Measurements from ENCODE around the gene SLC29A3.
A peak's percentile ranks its signal among the peaks of the same experiment; 100 is the strongest.

The SLC29A3 gene

DNA sequence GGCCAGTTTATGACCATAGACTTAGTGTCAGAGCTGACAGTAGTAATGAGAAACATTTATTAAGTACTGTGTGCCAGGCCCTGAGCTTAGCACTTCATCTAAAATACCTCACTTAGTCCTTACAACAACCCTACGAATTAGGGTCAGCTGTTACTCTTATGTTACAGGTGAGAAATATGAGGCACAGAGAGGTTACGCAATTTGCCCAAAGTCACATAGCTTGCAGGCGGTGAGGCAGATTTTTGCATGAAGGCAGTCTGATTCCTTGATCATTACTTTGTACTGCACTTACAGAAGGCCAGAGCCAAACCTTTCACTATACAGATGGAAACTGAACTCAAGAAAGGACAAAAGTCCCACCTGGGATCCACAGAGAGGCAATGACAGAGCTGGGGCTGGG, 87.8 kb downstream of the SLC29A3 start:
- TF ChIP-seq CEBPB (IDR thresholded peaks at IDR 0.05): peak; percentile 95
- TF ChIP-seq ZBTB7A (IDR thresholded peaks at IDR 0.05; ENCODE audit: low read depth): no peak

DNA sequence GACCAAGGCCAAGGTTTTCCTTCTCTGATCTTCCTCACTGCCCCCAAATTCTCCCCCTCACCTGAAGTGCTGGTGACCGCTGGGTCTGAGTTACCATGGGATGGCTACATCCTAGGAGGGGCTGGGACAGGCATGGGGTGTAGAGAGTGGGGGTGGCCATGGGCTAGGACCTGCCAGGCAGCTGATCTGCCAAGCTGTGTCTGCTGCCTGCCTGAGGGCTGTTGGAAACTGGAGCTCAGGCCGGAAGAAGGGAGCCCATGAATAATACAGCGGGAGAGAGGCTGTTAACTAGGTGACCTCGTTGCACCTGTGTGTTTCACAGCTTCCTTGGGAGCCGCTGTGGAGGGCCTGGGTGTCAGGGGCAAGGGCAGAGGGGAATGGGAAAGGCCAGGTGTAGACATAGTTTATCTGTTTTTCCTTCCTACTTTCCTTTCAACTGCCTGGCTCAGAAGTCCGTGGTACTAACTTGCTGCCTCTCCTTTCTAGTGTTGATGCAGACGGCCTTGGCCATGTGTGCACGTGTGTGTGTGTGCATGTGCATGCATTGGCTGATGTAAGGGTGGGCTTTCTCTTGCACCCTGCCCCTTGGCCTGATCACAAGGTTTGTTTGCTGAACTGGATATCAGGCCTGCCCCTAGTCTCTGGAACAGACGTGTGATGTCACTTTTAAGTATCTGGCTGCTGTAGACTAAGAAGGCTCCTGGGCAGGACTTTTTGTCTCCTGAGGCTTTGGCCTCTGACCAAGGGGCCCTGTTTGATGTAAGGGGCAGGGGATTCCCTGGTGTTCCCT, 89.6 kb downstream of the SLC29A3 start:
- TF ChIP-seq TAF1 (IDR thresholded peaks at IDR 0.05; ENCODE audit: low read depth) (no peak), RAD21 (IDR thresholded peaks at IDR 0.05; ENCODE audit: low read depth) (no peak), EGR1 (IDR thresholded peaks at IDR 0.05) (no peak), ZBTB7A (IDR thresholded peaks at IDR 0.05; ENCODE audit: low read depth) (no peak)

DNA sequence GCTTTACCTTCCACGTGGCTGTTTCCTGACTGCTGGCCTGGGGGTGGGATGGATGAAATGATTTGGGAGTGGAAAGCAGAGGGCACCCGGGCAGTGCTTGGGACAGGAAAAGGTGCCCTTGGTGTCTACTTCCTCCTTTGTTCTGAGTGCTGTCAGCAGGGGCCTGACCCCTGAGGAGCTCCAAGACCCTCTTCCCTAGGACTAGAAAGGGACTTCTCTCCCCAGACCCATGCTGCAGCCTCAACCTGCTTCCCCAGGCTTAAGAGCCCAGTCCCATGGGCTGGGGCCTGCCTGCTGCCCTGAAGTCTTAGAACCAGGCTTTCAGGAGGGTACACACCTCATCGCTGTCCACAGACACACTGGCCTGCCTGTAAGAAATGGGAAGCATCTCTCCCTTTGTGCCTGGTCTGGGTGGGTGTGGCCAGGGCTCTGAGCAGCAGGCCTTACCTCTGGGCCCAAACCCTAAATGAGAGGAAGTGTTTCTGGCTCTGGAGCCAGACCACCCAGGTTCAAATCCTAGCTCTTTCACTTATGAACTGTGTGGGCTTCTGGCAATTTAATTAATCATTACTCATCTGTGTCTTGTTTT, 90.6 kb downstream of the SLC29A3 start:
- TF ChIP-seq RAD21 (IDR thresholded peaks at IDR 0.05; ENCODE audit: low read depth) (no peak), FOXM1 (IDR thresholded peaks at IDR 0.05; ENCODE audit: borderline replicate concordance, low read depth) (no peak), ZBTB7A (IDR thresholded peaks at IDR 0.05; ENCODE audit: low read depth) (no peak), TCF12 (IDR thresholded peaks at IDR 0.05; ENCODE audit: low read depth) (no peak), EGR1 (IDR thresholded peaks at IDR 0.05) (no peak), YY1 (IDR thresholded peaks at IDR 0.05; ENCODE audit: low read depth) (no peak), TAF1 (IDR thresholded peaks at IDR 0.05; ENCODE audit: low read depth) (no peak), TEAD4 (IDR thresholded peaks at IDR 0.05) (no peak)
- TF ChIP-seq, protein P1, sequence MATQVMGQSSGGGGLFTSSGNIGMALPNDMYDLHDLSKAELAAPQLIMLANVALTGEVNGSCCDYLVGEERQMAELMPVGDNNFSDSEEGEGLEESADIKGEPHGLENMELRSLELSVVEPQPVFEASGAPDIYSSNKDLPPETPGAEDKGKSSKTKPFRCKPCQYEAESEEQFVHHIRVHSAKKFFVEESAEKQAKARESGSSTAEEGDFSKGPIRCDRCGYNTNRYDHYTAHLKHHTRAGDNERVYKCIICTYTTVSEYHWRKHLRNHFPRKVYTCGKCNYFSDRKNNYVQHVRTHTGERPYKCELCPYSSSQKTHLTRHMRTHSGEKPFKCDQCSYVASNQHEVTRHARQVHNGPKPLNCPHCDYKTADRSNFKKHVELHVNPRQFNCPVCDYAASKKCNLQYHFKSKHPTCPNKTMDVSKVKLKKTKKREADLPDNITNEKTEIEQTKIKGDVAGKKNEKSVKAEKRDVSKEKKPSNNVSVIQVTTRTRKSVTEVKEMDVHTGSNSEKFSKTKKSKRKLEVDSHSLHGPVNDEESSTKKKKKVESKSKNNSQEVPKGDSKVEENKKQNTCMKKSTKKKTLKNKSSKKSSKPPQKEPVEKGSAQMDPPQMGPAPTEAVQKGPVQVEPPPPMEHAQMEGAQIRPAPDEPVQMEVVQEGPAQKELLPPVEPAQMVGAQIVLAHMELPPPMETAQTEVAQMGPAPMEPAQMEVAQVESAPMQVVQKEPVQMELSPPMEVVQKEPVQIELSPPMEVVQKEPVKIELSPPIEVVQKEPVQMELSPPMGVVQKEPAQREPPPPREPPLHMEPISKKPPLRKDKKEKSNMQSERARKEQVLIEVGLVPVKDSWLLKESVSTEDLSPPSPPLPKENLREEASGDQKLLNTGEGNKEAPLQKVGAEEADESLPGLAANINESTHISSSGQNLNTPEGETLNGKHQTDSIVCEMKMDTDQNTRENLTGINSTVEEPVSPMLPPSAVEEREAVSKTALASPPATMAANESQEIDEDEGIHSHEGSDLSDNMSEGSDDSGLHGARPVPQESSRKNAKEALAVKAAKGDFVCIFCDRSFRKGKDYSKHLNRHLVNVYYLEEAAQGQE (IDR thresholded peaks at IDR 0.05; ENCODE audit: low read depth): no peak
- TF ChIP-seq, protein P2, sequence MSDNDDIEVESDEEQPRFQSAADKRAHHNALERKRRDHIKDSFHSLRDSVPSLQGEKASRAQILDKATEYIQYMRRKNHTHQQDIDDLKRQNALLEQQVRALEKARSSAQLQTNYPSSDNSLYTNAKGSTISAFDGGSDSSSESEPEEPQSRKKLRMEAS (IDR thresholded peaks at IDR 0.05): no peak
- TF ChIP-seq, protein P3, sequence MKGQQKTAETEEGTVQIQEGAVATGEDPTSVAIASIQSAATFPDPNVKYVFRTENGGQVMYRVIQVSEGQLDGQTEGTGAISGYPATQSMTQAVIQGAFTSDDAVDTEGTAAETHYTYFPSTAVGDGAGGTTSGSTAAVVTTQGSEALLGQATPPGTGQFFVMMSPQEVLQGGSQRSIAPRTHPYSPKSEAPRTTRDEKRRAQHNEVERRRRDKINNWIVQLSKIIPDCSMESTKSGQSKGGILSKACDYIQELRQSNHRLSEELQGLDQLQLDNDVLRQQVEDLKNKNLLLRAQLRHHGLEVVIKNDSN (IDR thresholded peaks at IDR 0.05): no peak

All from Ishikawa (cell line).